ENCODE results near the gene PM20D2. TPM values are rescaled to one million over a fixed set of nuclear protein-coding genes. Genes with fewer than 3 reads are reported as not detected.

PM20D2 gene
- total RNA-seq, 1 experiment from 2014 or later = 28.8 TPM

DNA sequence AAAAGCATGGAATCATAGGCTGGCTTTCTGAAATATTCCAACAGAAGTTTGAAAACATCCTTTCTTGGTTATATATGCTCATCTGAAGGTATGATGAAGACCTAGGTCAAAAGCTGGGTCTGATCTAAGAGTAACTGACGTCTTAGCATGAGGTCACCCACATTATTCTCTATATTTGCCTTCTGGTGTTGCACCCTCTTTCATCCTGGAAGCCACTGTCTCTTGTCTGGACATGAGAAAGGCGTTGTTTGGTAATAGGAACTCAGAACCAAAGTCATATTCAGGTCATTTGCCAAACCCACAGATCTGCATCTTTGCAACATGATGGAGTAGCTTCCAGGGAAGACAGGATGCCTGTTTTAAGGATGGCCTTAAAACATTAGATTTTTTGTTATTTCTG, 53.7 kb downstream of the PM20D2 start:
- Histone ChIP-seq H2AFZ (no peak overlapping the region), H3K4me2 (no peak overlapping the region), H3K27ac (no peak overlapping the region), H3K9me3 (ENCODE audit: insufficient read depth, low read depth) (no peaks in the 10 kb centered on the region), H3K27me3 (ENCODE audit: insufficient read depth, low read depth) (no peaks in the 10 kb centered on the region), H3K9me2 (ENCODE audit: insufficient read depth) (no peaks in the 10 kb centered on the region), H3K4me3 (no peak overlapping the region), H3K79me2 (ENCODE audit: low read depth) (no peaks in the 10 kb centered on the region), H4K20me1 (ENCODE audit: insufficient read depth) (no peaks in the 10 kb centered on the region), H3K4me1 (replicated peaks; ENCODE audit: insufficient read depth) (no peaks in the 10 kb centered on the region), H3K36me3 (ENCODE audit: low read depth) (no peaks in the 10 kb centered on the region), H3F3A (ENCODE audit: insufficient read depth, low read depth) (no peaks in the 10 kb centered on the region)
- TF ChIP-seq CTCF (conservative IDR thresholded peaks at IDR 0.05) = no peak
- TF ChIP-seq EZH2 (IDR thresholded peaks at IDR 0.05; ENCODE audit: low read depth) = no peak
- intact Hi-C loops (cut with micrococcal nuclease; ENCODE audit: unreplicated experiment) = no loop called here
- BruUV-seq (replicated peaks) = no TSS peak
- ChIA-PET POLR2A (ENCODE audit: unreplicated experiment) (no interaction called here), CTCF (no interaction called here)
- no peak for DNase-seq

- TF ChIP-seq EZH2 (IDR thresholded peaks at IDR 0.05; ENCODE audit: low read depth) = no peak
- TF ChIP-seq CTCF (conservative IDR thresholded peaks at IDR 0.05) = no peak
- no peaks in the 10 kb centered on the region for H3F3A ChIP-seq (ENCODE audit: insufficient read depth, low read depth)
- BruUV-seq (replicated peaks) = no TSS peak
- ChIA-PET CTCF (no interaction called here), POLR2A (ENCODE audit: unreplicated experiment) (no interaction called here)
- no peak overlapping the region for H3K4me2 ChIP-seq
- H2AFZ ChIP-seq = no peak overlapping the region
- H3K4me1 ChIP-seq (replicated peaks; ENCODE audit: insufficient read depth) = no peaks in the 10 kb centered on the region
- H3K9me3 ChIP-seq (ENCODE audit: insufficient read depth, low read depth) = no peaks in the 10 kb centered on the region
- intact Hi-C loops (cut with micrococcal nuclease; ENCODE audit: unreplicated experiment) = no loop called here
- H3K27me3 ChIP-seq (ENCODE audit: insufficient read depth, low read depth) = no peaks in the 10 kb centered on the region
- DNase-seq = no peak
- no peaks in the 10 kb centered on the region for H4K20me1 ChIP-seq (ENCODE audit: insufficient read depth)
- no peak overlapping the region for H3K4me3 ChIP-seq
- no peaks in the 10 kb centered on the region for H3K36me3 ChIP-seq (ENCODE audit: low read depth)
- H3K9me2 ChIP-seq (ENCODE audit: insufficient read depth) = no peaks in the 10 kb centered on the region
- H3K27ac ChIP-seq = no peak overlapping the region
- H3K79me2 ChIP-seq (ENCODE audit: low read depth) = no peaks in the 10 kb centered on the region
Measured at GRCh38 chr6:89200706-89201215, 54.9 kb downstream of the PM20D2 start.

- BruUV-seq (replicated peaks) = no TSS peak
- Histone ChIP-seq H3K27ac (no peak overlapping the region), H3K9me2 (ENCODE audit: insufficient read depth) (no peaks in the 10 kb centered on the region), H3K4me3 (no peak overlapping the region), H3K79me2 (ENCODE audit: low read depth) (no peaks in the 10 kb centered on the region), H3K4me1 (replicated peaks; ENCODE audit: insufficient read depth) (no peaks in the 10 kb centered on the region), H3K36me3 (ENCODE audit: low read depth) (no peaks in the 10 kb centered on the region), H3K4me2 (no peak overlapping the region), H4K20me1 (ENCODE audit: insufficient read depth) (no peaks in the 10 kb centered on the region), H2AFZ (no peak overlapping the region), H3K9me3 (ENCODE audit: insufficient read depth, low read depth) (no peaks in the 10 kb centered on the region), H3K27me3 (ENCODE audit: insufficient read depth, low read depth) (no peaks in the 10 kb centered on the region), H3F3A (ENCODE audit: insufficient read depth, low read depth) (no peaks in the 10 kb centered on the region)
- ChIA-PET POLR2A (ENCODE audit: unreplicated experiment) (no interaction called here), CTCF (no interaction called here)
- no peak for DNase-seq
- intact Hi-C loops (cut with micrococcal nuclease; ENCODE audit: unreplicated experiment) = no loop called here
- TF ChIP-seq EZH2 (IDR thresholded peaks at IDR 0.05; ENCODE audit: low read depth) = no peak
- no peak for TF ChIP-seq CTCF (conservative IDR thresholded peaks at IDR 0.05)
Measured at GRCh38 chr6:89204096-89204495, 58.2 kb downstream of the PM20D2 start.
